ENCODE measurements around the gene LYSMD2.

LYSMD2 gene

DNA sequence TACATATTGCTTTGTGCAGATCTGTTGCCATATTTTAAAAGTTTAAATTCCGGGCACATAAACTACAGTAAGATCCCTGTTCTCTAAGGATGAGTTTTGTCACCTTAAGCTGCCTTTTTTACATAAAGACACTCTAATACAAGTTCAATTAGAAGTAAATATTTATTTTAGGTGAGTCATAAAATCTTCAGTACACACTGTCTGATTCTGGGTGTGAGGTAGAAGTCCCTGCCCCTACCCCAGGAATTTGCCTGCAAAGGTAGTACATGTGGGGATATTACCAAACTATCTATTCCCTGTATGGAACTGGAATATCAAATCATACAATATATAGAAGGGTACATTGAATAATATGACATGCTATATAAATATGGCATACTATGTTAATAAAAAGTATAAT is 49.9 kb downstream of the LYSMD2 start:
- H3K4me3 Mint-ChIP-seq = no peak overlapping the region
- no peak overlapping the region for H3K27ac Mint-ChIP-seq
- TF ChIP-seq, protein P1, sequence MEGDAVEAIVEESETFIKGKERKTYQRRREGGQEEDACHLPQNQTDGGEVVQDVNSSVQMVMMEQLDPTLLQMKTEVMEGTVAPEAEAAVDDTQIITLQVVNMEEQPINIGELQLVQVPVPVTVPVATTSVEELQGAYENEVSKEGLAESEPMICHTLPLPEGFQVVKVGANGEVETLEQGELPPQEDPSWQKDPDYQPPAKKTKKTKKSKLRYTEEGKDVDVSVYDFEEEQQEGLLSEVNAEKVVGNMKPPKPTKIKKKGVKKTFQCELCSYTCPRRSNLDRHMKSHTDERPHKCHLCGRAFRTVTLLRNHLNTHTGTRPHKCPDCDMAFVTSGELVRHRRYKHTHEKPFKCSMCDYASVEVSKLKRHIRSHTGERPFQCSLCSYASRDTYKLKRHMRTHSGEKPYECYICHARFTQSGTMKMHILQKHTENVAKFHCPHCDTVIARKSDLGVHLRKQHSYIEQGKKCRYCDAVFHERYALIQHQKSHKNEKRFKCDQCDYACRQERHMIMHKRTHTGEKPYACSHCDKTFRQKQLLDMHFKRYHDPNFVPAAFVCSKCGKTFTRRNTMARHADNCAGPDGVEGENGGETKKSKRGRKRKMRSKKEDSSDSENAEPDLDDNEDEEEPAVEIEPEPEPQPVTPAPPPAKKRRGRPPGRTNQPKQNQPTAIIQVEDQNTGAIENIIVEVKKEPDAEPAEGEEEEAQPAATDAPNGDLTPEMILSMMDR (IDR thresholded peaks at IDR 0.05; ENCODE audit: unreplicated experiment in 3 of 3) = no peak
- H3K9me3 Mint-ChIP-seq = no peaks in the 10 kb centered on the region
- H3K4me1 Mint-ChIP-seq = no peaks in the 10 kb centered on the region
- no peaks in the 10 kb centered on the region for H3K36me3 Mint-ChIP-seq (ENCODE audit: low read depth)
- H3K27me3 Mint-ChIP-seq (ENCODE audit: low read depth) = peaks cover 39% of the 10 kb centered on the region

DNA sequence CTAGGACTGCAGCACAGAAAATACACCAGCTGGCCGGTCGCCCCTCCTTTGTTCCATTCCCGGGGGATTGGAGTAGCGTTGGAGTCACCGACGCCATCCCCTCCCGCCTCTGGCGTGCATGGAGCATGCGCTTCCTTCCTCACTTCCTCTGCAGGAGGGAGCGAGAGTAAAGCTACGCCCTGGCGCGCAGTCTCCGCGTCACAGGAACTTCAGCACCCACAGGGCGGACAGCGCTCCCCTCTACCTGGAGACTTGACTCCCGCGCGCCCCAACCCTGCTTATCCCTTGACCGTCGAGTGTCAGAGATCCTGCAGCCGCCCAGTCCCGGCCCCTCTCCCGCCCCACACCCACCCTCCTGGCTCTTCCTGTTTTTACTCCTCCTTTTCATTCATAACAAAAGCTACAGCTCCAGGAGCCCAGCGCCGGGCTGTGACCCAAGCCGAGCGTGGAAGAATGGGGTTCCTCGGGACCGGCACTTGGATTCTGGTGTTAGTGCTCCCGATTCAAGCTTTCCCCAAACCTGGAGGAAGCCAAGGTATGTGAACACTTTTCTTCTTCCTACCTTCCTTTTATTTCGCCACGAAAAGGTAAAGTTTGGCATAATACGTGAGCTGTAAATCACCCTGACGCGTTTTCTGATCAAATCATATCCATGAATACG is 56.0 kb downstream of the LYSMD2 start, which contains the start of gene SCG3:
SCG3 (plus strand) TSS at position 201 of the 661 bp plus-strand sequence; CDS start at position 454, 253 bp downstream.
- Mint-ChIP-seq H3K27me3 (ENCODE audit: low read depth) (peaks cover 44% of the 10 kb centered on the region), H3K27ac (no peak within 1 kb of the TSS), H3K36me3 (ENCODE audit: low read depth) (no peaks in the 10 kb centered on the region), H3K9me3 (no peaks in the 10 kb centered on the region), H3K4me1 (no peaks in the 10 kb centered on the region), H3K4me3 (peak within 1 kb of the TSS; percentile 19 to 61 (median 25))
- TF ChIP-seq, protein P1 (IDR thresholded peaks at IDR 0.05; ENCODE audit: unreplicated experiment in 3 of 3) = no peak

DNA sequence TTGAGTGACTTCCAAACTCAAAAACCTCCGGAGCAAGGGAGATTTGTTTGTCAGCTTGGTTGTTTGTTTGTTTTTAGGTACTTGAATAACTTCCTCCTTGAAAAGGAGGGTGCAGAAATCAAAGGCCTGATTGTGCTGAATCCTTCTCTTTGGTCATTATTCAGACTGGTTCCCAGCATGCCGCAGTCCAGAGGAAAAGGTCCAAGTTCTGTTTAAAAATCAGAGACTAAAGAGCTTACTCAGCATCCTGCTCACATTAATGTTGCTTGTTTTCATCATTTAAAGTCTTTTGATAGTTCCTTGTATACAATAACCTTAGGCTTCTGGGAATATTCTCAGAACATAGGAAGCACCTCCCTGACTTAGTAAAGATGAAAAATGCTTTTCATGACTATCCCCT is 57.1 kb downstream of the LYSMD2 start:
- H3K4me1 Mint-ChIP-seq = no peaks in the 10 kb centered on the region
- TF ChIP-seq, protein P1 (IDR thresholded peaks at IDR 0.05; ENCODE audit: unreplicated experiment in 3 of 3) = no peak

DNA sequence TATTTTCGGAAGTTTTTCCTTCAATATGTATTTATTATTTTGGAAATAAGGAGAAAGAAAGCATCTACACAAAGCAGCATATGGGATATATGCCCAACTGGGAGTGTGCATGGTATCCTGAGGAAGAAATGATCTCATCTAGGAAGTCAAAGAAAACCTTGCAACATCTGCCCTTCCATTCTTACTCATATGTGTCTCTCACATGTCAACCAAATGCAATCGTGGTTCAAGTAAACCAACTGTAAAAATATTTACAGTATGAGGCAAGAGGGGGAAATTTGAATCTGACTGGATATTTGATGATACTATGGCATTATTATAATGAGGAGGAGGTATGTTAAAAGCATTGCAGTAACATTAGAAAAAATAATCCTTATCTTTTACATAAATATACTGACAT is 59.4 kb downstream of the LYSMD2 start:
- H3K4me3 Mint-ChIP-seq = no peak overlapping the region
- H3K27me3 Mint-ChIP-seq (ENCODE audit: low read depth) = peaks cover 42% of the 10 kb centered on the region
- no peaks in the 10 kb centered on the region for H3K36me3 Mint-ChIP-seq (ENCODE audit: low read depth)
- H3K4me1 Mint-ChIP-seq = no peaks in the 10 kb centered on the region
- H3K9me3 Mint-ChIP-seq = no peaks in the 10 kb centered on the region
- TF ChIP-seq, protein P1 (IDR thresholded peaks at IDR 0.05; ENCODE audit: unreplicated experiment in 3 of 3) = no peak
- no peak overlapping the region for H3K27ac Mint-ChIP-seq

More for the DNA sequence above, 57.1 kb downstream of the LYSMD2 start:
- Mint-ChIP-seq H3K36me3 (ENCODE audit: low read depth) (no peaks in the 10 kb centered on the region), H3K4me3 (no peak overlapping the region), H3K27me3 (ENCODE audit: low read depth) (peaks cover 52% of the 10 kb centered on the region), H3K9me3 (no peaks in the 10 kb centered on the region), H3K27ac (no peak overlapping the region)

DNA sequence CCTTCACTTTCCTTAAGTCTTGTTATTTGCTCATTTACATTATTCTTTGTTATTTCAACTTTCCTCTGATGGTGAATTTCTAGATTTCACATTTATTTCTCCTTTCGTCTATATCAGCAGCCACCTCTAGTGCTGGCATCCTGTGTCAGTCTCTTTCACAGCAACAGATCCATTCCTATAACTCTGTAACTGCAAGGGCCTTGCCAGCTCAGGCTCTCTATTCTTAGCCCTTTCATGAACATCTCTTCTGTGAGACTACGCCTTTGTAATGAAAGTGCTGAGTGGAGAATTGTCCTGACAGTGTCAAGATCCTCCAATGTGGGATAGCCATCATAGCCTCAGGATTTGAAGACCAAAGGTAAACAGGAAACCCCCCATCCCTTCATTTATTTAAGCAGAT is 60.0 kb downstream of the LYSMD2 start:
- H3K27ac Mint-ChIP-seq = no peak overlapping the region
- no peak overlapping the region for H3K4me3 Mint-ChIP-seq
- H3K27me3 Mint-ChIP-seq (ENCODE audit: low read depth) = peaks cover 46% of the 10 kb centered on the region
- TF ChIP-seq, protein P1 (IDR thresholded peaks at IDR 0.05; ENCODE audit: unreplicated experiment in 3 of 3) = no peak
- H3K9me3 Mint-ChIP-seq = no peaks in the 10 kb centered on the region
- no peaks in the 10 kb centered on the region for H3K4me1 Mint-ChIP-seq
- no peaks in the 10 kb centered on the region for H3K36me3 Mint-ChIP-seq (ENCODE audit: low read depth)

DNA sequence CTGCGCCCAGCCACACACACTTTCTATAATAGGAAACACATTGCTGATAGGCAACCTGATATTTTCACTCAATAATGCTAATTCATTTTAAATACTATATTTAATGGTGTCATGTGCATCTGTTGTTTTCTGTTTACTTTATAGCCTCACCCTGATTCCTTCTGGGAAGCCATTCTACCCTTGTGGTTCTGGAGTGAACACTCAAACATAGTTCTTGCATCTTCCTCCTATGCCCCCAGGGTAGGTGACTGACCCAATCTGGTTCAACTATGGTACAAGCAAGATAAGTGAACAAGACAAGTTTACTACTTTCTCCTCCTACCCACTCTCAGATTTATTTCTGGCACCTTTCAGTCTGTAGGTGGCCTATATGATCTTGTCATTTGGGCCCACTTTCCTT is 60.4 kb downstream of the LYSMD2 start:
- no peak overlapping the region for H3K4me3 Mint-ChIP-seq
- no peaks in the 10 kb centered on the region for H3K4me1 Mint-ChIP-seq
- peaks cover 48% of the 10 kb centered on the region for H3K27me3 Mint-ChIP-seq (ENCODE audit: low read depth)
- H3K27ac Mint-ChIP-seq = no peak overlapping the region
- H3K9me3 Mint-ChIP-seq = no peaks in the 10 kb centered on the region
- TF ChIP-seq, protein P1 (IDR thresholded peaks at IDR 0.05; ENCODE audit: unreplicated experiment in 3 of 3) = no peak
- no peaks in the 10 kb centered on the region for H3K36me3 Mint-ChIP-seq (ENCODE audit: low read depth)

Data from nephron (organoid).